Progenitor cell of endocrine pancreas (in vitro differentiated cells): ENCODE data around the gene WDR7. TPM values are rescaled to one million over a fixed set of nuclear protein-coding genes. Genes with fewer than 3 reads are reported as not detected.

Experiments
- DNase-seq: peaks from one replicate; pipeline ENCODE4 v3.0.0; 2021; ENCODE audit warnings: low spot score; ENCODE audit not compliant: unreplicated experiment
- H3K27ac Mint-ChIP-seq: 2 replicates; pipeline ENCODE4 v1.8.0; 2021; ENCODE audit warnings: mild to moderate bottlenecking, moderate library complexity, mixed read lengths
- H3K27me3 Mint-ChIP-seq: 2 replicates; pipeline ENCODE4 v1.8.0; 2021; ENCODE audit warnings: mixed read lengths
- H3K36me3 Mint-ChIP-seq: 2 replicates; pipeline ENCODE4 v1.8.0; 2022; ENCODE audit warnings: mixed read lengths; ENCODE audit not compliant: insufficient read depth
- H3K4me1 Mint-ChIP-seq: 2 replicates; pipeline ENCODE4 v1.8.0; 2021; ENCODE audit warnings: low read depth, mixed read lengths
- H3K4me3 Mint-ChIP-seq: 2 replicates; pipeline ENCODE4 v1.8.0; 2021; ENCODE audit warnings: low read depth, mild to moderate bottlenecking, moderate library complexity, mixed read lengths
- H3K9me3 Mint-ChIP-seq: 2 replicates; pipeline ENCODE4 v1.8.0; 2021; ENCODE audit warnings: low read depth, mixed read lengths
- total RNA-seq: library from RNA; stranded (reverse); gene quantifications from 2 replicates; pipeline ENCODE4 v1.2.1, GENCODE V29; 2021
- TF ChIP-seq, protein P1 (sequence below): fragments of 200-600 bp; sonication (generic); IDR thresholded peaks from one replicate; pipeline ENCODE4 v1.5.0; 2021; ENCODE audit warnings: antibody characterized with exemption, mild to moderate bottlenecking; ENCODE audit not compliant: unreplicated experiment

The WDR7 gene
- total RNA-seq, 1 donor from 2014 or later: 23.2 TPM

- peaks cover 9% of the 10 kb centered on the region for H3K4me1 Mint-ChIP-seq
- TF ChIP-seq, protein P1, sequence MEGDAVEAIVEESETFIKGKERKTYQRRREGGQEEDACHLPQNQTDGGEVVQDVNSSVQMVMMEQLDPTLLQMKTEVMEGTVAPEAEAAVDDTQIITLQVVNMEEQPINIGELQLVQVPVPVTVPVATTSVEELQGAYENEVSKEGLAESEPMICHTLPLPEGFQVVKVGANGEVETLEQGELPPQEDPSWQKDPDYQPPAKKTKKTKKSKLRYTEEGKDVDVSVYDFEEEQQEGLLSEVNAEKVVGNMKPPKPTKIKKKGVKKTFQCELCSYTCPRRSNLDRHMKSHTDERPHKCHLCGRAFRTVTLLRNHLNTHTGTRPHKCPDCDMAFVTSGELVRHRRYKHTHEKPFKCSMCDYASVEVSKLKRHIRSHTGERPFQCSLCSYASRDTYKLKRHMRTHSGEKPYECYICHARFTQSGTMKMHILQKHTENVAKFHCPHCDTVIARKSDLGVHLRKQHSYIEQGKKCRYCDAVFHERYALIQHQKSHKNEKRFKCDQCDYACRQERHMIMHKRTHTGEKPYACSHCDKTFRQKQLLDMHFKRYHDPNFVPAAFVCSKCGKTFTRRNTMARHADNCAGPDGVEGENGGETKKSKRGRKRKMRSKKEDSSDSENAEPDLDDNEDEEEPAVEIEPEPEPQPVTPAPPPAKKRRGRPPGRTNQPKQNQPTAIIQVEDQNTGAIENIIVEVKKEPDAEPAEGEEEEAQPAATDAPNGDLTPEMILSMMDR: no peak
- no peaks in the 10 kb centered on the region for H3K27me3 Mint-ChIP-seq
- no peak overlapping the region for H3K4me3 Mint-ChIP-seq
- no peak for DNase-seq
- no peaks in the 10 kb centered on the region for H3K36me3 Mint-ChIP-seq
- H3K27ac Mint-ChIP-seq: no peak overlapping the region
- H3K9me3 Mint-ChIP-seq: peaks cover 3% of the 10 kb centered on the region
Observed at GRCh38 chr18:56891116-56891515, 240.0 kb downstream of the WDR7 start.

DNA sequence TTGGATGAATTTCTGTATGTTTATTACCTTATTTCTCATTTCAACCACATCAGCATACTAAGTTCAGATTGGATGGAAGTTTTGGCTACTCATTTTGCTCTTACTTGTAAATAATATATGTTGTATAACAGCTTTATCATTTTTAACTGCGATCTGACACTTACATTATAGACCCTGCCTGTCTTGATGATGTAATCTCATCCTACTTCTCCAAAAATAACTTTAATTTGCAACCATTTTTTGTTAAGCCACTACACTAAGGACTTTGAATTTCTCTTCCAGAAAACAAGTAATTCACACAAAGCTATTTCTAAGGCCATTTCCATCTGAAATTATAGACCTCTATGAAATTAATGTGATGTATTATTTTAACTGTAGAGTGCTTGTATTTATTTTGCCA, 240.7 kb downstream of the WDR7 start:
- peaks cover 9% of the 10 kb centered on the region for H3K4me1 Mint-ChIP-seq
- no peak for DNase-seq
- H3K27me3 Mint-ChIP-seq: no peaks in the 10 kb centered on the region
- no peak overlapping the region for H3K4me3 Mint-ChIP-seq
- no peaks in the 10 kb centered on the region for H3K9me3 Mint-ChIP-seq
- no peak overlapping the region for H3K27ac Mint-ChIP-seq
- H3K36me3 Mint-ChIP-seq: no peaks in the 10 kb centered on the region
- TF ChIP-seq, protein P1: no peak

DNA sequence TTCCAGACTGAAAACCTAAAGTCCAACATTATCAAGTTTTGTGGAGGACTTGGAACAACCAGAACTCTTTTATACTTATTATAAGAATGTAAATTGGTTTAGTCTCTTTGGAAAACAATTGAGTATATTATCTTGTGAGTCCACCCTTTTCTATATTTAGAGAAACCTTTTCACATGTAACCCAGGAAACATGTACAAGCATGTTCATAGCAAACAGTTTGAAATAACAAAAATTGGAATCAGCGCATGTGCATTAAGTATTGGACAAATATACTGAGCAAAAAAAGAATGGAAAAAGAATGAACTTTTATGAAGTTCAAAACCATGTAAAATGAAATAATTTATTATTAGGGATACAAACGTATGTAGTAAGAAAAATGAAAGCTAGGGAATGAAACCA, 246.0 kb downstream of the WDR7 start:
- H3K27me3 Mint-ChIP-seq: no peaks in the 10 kb centered on the region

GRCh38 chr18:56899660-56900059, 248.5 kb downstream of the WDR7 start:
- Mint-ChIP-seq H3K36me3 (no peaks in the 10 kb centered on the region), H3K27ac (no peak overlapping the region), H3K4me1 (peaks cover 2% of the 10 kb centered on the region), H3K4me3 (no peak overlapping the region), H3K27me3 (no peaks in the 10 kb centered on the region), H3K9me3 (no peaks in the 10 kb centered on the region)
- no peak for DNase-seq
- TF ChIP-seq, protein P1: no peak

More for the DNA sequence above, 246.0 kb downstream of the WDR7 start:
- H3K27ac Mint-ChIP-seq: no peak overlapping the region
- TF ChIP-seq, protein P1: no peak
- H3K4me1 Mint-ChIP-seq: no peaks in the 10 kb centered on the region
- H3K9me3 Mint-ChIP-seq: no peaks in the 10 kb centered on the region
- no peak for DNase-seq
- H3K36me3 Mint-ChIP-seq: no peaks in the 10 kb centered on the region
- H3K4me3 Mint-ChIP-seq: no peak overlapping the region

GRCh38 chr18:56900195-56901094, 249.3 kb downstream of the WDR7 start:
- no peaks in the 10 kb centered on the region for H3K27me3 Mint-ChIP-seq
- no peak for DNase-seq
- H3K36me3 Mint-ChIP-seq: no peaks in the 10 kb centered on the region
- H3K4me1 Mint-ChIP-seq: peaks cover 2% of the 10 kb centered on the region
- H3K27ac Mint-ChIP-seq: no peak overlapping the region
- TF ChIP-seq, protein P1: no peak
- H3K9me3 Mint-ChIP-seq: no peaks in the 10 kb centered on the region
- H3K4me3 Mint-ChIP-seq: no peak overlapping the region
